Astrocyte of the hippocampus (primary cell): ENCODE data around the gene CAPZA1.
A peak's percentile ranks its signal among the peaks of the same experiment; 100 is the strongest.
"Not testable (repeated sequence)": the region's sequence is repeated elsewhere in the genome, so short reads cannot be mapped to it uniquely, and the experiment has no call there.

Experiments used
- DNase-seq: peaks from one replicate; pipeline ENCODE4 v3.0.0; 2011; ENCODE audit warnings: low read depth, low spot score

Gene CAPZA1

DNA sequence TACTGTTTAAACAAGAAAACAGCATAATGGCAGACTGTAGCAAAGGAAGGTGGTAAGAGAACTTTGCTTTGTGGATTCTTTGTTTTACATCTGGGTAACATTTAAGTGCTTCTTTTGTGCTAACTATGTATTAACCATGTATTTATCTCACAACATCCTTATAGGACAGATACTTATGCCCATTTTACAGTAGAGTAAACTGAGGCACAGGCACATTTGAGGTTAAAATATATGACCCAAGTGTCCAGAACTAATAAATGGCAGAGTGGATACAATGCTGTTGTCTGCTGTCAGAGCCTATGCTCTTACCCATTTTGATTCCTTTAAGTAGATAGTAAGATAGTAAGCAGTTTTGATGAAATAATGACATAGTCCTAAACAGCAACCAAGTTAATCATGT lies 7.3 kb downstream of the CAPZA1 start:
- DNase-seq: no peak

GRCh38 chr1:112628516-112628915 lies 8.9 kb downstream of the CAPZA1 start:
- DNase-seq: no peak

- DNase-seq: no peak
Measured at GRCh38 chr1:112629256-112629655, 9.6 kb downstream of the CAPZA1 start.

GRCh38 chr1:112633628-112634027 lies 14.0 kb downstream of the CAPZA1 start:
- DNase-seq: no peak

DNA sequence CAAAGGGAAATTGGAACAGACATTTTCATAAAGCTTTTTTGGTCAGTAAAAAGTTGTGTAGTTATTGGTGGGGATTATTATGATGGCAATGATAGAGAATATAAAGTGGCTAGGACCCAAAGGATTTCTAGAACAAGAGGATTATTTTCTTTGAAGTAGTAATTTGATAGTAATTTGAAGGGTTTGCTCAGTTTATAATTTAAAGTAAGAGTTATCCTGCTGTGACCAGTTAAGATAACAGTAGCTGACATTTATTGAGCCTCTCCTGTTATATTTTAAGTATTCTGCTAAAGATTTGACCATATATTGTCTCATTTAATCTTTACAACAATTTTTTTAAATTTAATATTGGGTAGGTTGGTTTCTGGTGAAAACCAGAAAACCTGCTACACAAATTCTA lies 14.7 kb downstream of the CAPZA1 start:
- no peak for DNase-seq

- no peak for DNase-seq
Measured at GRCh38 chr1:112636056-112636455, 16.4 kb downstream of the CAPZA1 start.

DNA sequence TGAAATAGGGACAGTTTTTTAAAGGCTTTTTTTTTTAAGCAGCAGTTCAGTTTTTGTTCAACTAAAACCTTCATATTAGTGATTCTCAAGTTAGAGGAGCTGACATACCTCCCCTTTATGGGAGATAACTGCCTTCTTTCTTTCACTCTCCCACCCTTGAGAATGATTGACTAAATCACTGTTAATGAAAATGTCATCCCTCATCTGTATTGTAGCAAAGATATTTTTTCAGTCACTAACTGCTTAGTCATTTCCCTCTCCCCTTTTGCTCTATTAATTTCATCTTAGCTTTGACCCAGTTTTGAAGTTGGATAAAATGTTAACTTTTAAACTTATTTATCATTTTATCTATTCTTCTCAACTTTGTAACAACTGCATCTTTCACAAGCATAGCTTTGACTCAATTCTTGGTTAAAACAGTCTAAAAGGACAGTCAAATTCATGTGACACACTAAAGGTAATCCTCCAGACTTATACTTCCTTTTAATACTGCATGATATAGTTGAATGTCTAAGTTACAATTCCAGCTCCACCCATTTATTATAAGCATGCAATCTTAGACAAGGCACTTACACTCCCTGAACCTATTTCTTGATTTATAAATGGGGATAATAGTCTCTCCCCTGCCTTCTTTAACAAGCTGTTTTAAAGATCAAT lies 17.1 kb downstream of the CAPZA1 start:
- DNase-seq: peak; percentile 4

- DNase-seq: peak; percentile 53
Measured at GRCh38 chr1:112637254-112638109, 17.9 kb downstream of the CAPZA1 start.

GRCh38 chr1:112638110-112638428 lies 18.4 kb downstream of the CAPZA1 start:
- DNase-seq: no peak

DNA sequence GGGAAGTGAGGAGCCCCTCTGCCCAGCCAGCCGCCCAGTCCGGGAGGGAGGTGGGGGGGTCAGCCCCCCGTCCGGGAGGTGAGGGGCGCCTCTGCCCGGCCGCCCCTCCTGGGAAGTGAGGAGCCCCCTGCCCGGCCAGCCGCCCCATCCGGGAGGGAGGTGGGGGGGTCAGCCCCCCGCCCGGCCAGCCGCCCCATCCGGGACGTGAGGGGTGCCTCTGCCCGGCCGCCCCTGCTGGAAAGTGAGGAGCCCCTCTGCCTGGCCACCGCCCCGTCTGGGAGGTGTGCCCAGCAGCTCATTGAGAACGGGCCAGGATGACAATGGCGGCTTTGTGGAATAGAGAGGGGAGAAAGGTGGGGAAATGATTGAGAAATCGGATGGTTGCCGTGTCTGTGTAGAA lies 20.8 kb downstream of the CAPZA1 start:
- DNase-seq: not testable (repeated sequence)

GRCh38 chr1:112643080-112643479 lies 23.4 kb downstream of the CAPZA1 start:
- no peak for DNase-seq

- no peak for DNase-seq
Measured at GRCh38 chr1:112646225-112646624, 26.6 kb downstream of the CAPZA1 start.

DNA sequence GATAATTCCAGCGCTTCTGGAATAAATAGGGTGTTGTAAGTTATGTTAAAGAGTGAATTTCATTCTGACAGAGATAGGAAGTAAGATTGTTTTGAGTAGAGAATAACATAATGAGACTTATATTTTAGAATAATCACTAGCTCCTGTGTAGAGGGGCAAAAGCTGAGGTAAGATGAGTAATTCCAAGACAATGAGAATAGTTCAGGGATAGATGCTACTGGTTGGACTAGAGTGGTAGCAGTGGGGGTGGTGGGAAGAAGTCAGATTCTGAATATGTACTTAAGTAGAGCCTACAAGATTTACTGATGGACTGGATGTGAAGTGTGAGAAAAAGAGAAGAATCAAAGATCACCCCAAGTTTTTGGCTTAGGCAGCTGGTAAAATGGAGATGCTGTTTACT lies 31.6 kb downstream of the CAPZA1 start:
- no peak for DNase-seq

DNA sequence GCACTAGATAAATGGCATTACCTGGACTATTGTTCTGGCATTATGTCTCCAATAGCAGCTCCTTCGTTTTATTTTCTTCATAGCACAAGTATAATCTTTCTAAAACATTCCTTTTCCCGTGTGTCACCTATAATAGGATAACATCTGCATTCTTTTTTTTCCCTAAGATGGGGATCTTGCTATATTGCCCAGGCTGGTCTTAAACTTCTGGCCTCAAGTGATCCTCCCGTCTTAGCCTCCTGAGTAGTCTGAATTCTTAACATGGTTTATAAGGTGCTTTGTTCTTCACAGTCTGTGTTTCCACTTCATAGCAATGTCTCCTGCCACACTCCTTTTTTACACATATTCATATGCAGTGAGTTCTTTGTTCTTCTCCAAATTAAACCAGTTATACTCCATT lies 46.2 kb downstream of the CAPZA1 start:
- no peak for DNase-seq

DNA sequence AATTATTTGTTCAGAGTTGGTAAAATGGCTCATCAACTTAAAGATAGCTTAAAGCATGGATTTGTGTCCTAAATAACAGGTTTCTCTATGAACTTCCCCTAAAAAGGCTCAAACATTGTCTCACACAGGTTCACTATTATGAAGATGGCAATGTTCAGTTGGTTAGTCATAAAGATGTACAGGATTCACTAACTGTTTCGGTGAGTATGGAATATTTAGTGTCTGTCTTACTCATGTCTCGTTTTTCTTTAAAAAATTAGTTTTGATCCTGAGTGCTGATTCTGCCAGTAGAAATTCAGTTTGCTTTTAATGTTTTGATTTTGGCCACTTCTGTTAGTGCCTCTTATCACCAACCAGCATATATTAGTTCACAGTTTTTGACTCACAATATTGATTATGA lies 47.3 kb downstream of the CAPZA1 start:
- DNase-seq: no peak

- DNase-seq: peak; percentile 55
Measured at GRCh38 chr1:112672009-112672408, 52.4 kb downstream of the CAPZA1 start.

DNA sequence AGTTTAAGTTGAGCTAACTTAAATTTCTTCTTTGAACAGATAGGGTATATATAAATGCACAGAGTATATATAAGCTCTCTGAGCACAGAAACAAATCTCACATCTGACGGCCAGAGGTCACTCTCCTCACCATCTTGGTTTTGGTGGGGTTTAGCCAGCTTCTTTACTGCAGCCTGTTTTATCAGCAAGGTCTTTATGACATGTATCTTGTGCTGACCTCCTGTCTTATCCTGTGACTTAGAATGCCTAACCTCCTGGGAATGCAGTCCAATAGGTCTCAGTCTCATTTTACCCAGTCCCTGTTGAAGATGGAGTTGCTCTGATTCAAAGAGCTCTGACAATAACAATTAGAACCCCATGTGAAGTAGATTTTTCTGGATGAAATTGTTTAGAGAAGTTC lies 53.2 kb downstream of the CAPZA1 start:
- no peak for DNase-seq

GRCh38 chr1:112673592-112674439 lies 54.2 kb downstream of the CAPZA1 start:
- peak; percentile 68 for DNase-seq

- DNase-seq: peak; percentile 87
Measured at GRCh38 chr1:112674440-112674985, 54.9 kb downstream of the CAPZA1 start, which contains the start of gene MOV10. Gene MOV10, plus strand, starts transcription at chr1:112674659. Its CDS starts 254 bp downstream, at chr1:112674913.

- peak; percentile 79 for DNase-seq
Measured at GRCh38 chr1:112674986-112675727, 55.5 kb downstream of the CAPZA1 start.

- no peak for DNase-seq
Measured at GRCh38 chr1:112675728-112676381, 56.2 kb downstream of the CAPZA1 start.
